Measurements from ENCODE around the gene KCNF1.

Gene KCNF1

GRCh38 chr2:10880586-10881321, 31.0 kb upstream of the KCNF1 start:
- no peak for FAIRE-seq

- no peak for FAIRE-seq
These were observed 29.2 kb upstream of the KCNF1 start for GRCh38 chr2:10882568-10882967.

DNA sequence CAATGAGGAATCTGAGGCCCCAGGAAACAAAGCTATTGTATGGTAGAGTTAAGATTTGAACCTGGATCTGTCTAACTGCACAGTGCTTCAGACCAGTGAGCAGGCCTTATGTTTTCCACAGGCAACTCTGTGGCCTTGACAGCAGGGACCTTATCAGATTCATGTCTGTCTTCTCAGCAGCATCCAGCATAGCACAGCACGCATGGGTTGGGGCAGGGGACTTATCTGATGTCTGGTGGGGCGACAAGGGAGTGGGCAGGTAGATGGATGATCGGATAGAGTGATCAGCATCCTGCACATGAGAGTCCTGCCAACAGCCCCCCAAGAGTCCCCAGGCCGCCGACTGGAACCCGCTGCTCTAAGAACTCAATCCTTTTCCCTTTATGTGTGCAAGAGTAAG, 28.7 kb upstream of the KCNF1 start:
- no peak for FAIRE-seq

DNA sequence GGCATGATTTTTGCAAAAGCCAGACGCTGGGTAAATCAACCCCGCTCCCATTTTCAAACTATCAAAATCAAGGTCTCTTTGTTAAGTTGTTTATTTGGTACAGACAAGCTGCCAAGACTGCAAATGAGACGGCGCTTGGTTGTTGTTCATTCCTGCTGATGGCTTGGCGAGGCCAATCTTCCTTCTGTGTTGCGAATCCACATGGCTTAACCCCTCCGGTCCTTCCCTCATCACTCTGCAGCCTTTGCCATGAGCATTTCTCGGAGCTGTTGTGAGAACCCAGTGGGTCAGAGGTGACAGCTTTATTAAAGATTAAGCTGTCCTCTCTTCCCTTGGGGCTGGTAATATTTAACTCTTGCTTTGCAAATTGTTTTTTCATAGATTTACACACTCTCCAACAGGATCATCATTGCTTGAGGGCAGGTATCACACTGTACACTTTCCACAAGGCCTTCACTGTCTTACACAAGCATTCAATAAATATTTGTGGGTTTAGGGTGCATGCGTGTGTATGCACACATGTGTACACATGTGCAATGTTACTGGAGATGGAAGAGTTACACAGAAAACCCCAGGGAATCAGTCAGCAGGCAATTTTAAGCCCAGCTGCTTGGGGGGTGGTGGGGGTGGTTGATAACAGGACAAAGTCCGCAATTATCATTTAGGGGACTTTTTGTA, 27.8 kb upstream of the KCNF1 start:
- FAIRE-seq = no peak

DNA sequence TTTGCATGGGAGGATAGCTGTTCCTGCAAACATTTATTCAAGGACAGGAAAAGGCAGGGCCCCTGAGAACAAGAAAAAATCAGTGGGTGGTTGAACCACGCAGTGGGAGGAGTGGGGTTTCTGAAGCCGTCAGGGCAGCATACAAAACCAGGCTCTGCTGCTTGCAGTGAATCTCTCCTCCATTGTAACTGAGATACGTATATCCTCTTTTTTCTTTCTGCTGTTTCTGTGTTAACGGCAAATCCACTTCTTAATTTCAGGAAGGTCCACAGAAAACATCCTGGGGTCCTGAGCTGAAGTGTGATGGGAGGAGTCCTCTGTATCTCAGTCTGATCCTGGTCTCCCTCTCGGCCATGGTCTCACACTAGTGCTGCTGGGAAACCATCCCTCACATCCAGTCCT, 27.2 kb upstream of the KCNF1 start:
- FAIRE-seq = no peak

DNA sequence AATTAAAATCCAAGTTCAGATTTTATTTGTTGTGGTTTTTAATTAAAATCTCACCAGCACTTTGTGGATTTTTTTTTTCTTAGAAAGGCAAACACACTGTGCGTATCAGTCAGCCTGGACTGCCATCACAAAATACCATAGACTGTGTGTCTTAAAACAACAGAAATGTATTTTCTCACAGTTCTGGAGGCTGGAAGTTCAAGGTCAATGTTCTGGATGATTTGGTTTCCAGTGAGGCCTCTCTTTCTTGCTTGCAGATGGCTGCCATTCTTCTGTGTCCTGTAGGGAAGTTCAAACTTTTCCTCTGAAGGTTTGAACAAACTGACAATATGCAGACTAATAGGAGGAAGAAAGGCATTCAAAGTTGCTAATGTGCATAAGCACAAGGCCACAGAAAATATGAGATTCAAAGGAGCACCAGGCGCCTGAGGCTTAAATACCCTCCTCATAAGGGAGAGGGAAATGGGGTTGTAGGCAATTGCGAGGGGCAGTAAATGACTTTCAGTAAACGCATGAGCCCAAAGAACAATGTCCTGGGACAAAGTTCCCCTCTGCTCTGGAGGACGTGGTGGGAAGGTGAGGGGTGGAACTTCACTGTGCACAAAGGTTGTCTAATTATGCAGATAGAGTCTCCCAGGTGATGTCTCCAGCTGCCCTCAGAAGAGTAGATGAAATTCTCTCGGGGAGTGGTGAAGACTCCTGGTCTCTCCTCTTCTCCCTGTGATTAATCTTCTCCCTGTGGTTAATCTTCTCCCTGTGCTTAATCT, 26.5 kb upstream of the KCNF1 start:
- FAIRE-seq = no peak

DNA sequence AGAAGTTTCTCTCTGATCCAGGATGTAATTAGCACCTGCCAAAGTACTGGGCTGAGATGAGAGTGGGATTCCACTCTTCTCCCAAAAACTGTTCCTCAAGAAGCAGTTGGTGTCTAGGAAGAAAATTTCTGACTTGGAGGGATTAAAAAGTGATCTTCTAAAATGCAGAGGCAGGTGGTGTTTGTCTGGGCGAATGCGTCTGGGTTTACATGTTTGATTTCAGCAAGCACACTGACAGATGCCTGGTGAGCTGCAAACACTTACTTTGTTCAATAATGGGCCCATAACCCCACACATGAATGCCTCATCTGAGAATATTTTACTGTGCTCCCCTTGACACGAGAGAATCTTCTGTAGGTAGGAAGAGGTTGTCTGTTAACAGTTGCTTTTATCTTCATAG, 24.3 kb upstream of the KCNF1 start:
- no peak for FAIRE-seq

- FAIRE-seq = no peak
These were observed 22.0 kb upstream of the KCNF1 start for GRCh38 chr2:10889651-10890215.

GRCh38 chr2:10890706-10891270, 20.9 kb upstream of the KCNF1 start:
- FAIRE-seq = no peak

DNA sequence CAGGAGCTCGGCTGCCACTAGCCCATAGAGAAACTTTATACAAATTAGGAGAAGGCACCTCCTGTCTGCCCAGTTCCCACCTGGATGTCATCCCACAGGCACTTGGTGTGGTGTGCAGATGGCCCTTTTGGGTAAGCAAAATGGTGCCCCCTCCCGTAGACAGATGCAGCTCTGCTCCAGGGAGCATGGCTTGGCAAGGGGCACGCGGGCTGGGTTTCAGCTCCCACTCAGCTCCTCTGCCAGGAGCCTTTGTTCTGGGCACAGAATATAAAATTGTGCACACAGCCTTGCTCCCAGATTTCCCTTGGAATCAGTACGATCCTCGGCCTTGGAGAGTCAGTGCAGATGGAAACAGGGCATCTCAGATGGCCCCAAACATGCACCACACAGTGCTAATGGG, 20.3 kb upstream of the KCNF1 start:
- no peak for FAIRE-seq

DNA sequence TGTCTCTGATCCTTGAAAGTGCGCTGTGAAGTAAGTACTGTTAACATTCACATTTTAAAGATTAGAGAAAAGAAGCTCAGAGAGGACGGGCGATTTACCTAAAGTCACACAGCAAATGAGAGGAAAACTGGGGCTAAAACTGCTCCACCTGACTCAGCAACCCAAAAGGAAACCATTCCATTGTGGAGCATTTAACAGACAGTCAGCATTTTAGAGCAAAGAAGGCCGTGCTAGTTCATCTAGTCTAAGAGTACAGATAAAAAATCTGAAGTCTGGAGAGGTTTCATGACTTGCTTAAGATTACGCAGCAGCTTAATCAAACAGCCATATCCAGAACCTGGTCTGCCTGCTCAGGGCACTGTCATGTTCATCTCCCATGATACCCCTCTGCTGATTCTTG, 19.9 kb upstream of the KCNF1 start:
- FAIRE-seq = no peak

- FAIRE-seq = no peak
These were observed 19.4 kb upstream of the KCNF1 start for GRCh38 chr2:10892316-10892715.

- FAIRE-seq = no peak
These were observed 18.9 kb upstream of the KCNF1 start for GRCh38 chr2:10892796-10893350.

GRCh38 chr2:10894264-10894935, 17.3 kb upstream of the KCNF1 start:
- no peak for FAIRE-seq

DNA sequence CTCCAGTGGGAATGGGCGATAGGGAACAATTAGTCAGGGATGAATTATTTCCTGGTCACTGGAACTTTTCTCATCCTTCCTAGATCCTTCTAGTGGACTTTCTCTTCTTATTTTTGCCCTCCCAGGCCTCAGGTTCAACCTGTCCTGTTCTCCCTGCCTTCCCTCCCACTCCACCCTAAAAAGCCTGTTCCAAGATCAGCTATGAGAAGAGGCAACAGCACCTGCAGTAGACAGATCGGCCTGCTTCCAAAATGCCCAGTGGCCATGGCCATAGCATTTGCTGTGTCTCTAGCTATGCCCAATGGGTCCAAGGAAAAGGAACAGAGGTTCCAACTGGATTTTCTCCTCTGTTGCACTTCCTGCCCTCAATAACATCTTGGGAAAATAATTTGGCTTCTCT, 16.5 kb upstream of the KCNF1 start:
- FAIRE-seq = no peak

- no peak for FAIRE-seq
These were observed 13.8 kb upstream of the KCNF1 start for GRCh38 chr2:10897956-10898355.

- FAIRE-seq = no peak
These were observed 11.3 kb upstream of the KCNF1 start for GRCh38 chr2:10900216-10901109.

GRCh38 chr2:10901160-10901939, 10.4 kb upstream of the KCNF1 start:
- FAIRE-seq = no peak

DNA sequence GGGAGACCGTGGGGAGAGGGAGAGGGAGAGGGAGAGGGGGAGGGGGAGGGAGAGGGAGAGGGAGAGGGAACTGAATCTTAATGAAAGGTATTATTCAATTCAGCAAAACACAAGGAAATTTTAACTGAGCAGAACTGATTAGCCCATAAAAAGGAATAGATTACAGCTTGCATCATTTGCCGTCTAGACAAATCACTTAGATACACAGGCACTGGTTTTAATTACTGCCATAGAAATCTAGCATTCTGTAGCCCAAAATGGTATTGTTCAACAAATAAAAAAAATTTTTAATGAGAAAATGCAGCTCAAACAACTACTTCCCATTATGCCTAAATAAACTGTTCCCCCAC, 7.9 kb upstream of the KCNF1 start:
- FAIRE-seq = no peak

- FAIRE-seq = no peak
These were observed 7.3 kb upstream of the KCNF1 start for GRCh38 chr2:10904455-10904854.

Data from G401.6 (cell line).